Smooth muscle cell (in vitro differentiated cells): ENCODE measurements around the gene SYF2. TPM values are rescaled to one million over a fixed set of nuclear protein-coding genes. Genes with fewer than 3 reads are reported as not detected.

ENCODE experiments used
- DNase-seq: peaks from one replicate; lab custom pipeline; 2025; ENCODE audit not compliant: unreplicated experiment; lab: John Stamatoyannopoulos, UW
- H2AFZ ChIP-seq: fragments of 200-600 bp; sonication (generic); 2 replicates; pipeline ENCODE4 v1.6.0; 2016; ENCODE audit warnings: antibody characterized with exemption, low read depth, mild to moderate bottlenecking
- H3F3A ChIP-seq: fragments of 200-600 bp; sonication (generic); 2 replicates; pipeline ENCODE4 v1.6.0; 2017; ENCODE audit warnings: antibody characterized with exemption, low read depth
- H3K27ac ChIP-seq: fragments of 200-600 bp; sonication (generic); 2 replicates; pipeline ENCODE4 v1.5.1; 2016; ENCODE audit warnings: low read depth, mild to moderate bottlenecking
- H3K27me3 ChIP-seq: fragments of 200-600 bp; sonication (generic); 2 replicates; pipeline ENCODE4 v1.6.1; 2016; ENCODE audit warnings: low read depth, mild to moderate bottlenecking
- H3K36me3 ChIP-seq: fragments of 200-600 bp; sonication (generic); 2 replicates; pipeline ENCODE4 v1.5.1; 2016; ENCODE audit warnings: low read depth
- H3K4me1 ChIP-seq: fragments of 200-600 bp; sonication (generic); 2 replicates; pipeline ENCODE4 v1.5.1; 2016; ENCODE audit warnings: low read depth
- H3K4me2 ChIP-seq: fragments of 200-600 bp; sonication (generic); 2 replicates; pipeline ENCODE4 v1.6.0; 2016; ENCODE audit warnings: mild to moderate bottlenecking
- H3K4me3 ChIP-seq: fragments of 200-600 bp; sonication (generic); 2 replicates; pipeline ENCODE4 v1.5.1; 2016; ENCODE audit warnings: mild to moderate bottlenecking
- H3K79me2 ChIP-seq: fragments of 200-600 bp; sonication (generic); 2 replicates; pipeline ENCODE4 v1.6.0; 2016; ENCODE audit warnings: low read depth, mild to moderate bottlenecking
- H3K9ac ChIP-seq: fragments of 200-600 bp; sonication (generic); 2 replicates; pipeline ENCODE4 v1.6.0; 2016; ENCODE audit warnings: low read depth
- H3K9me3 ChIP-seq: fragments of 200-600 bp; sonication (generic); replicated peaks from 2 replicates; pipeline ENCODE4 v1.5.1; 2016; ENCODE audit warnings: low read depth
- H4K20me1 ChIP-seq: fragments of 200-600 bp; sonication (generic); 2 replicates; pipeline ENCODE4 v1.6.0; 2016; ENCODE audit warnings: low read depth
- CTCF ChIP-seq: fragments of 200-600 bp; sonication (generic); IDR thresholded peaks from 2 replicates; pipeline ENCODE4 v1.5.1; 2017; ENCODE audit warnings: borderline replicate concordance, mild to moderate bottlenecking, antibody characterized with exemption; ENCODE audit not compliant: insufficient read depth, poor library complexity, severe bottlenecking
- WGBS: methylation state at CpG from one replicate; pipeline ENCODE4 v1.1.7; 2016; ENCODE audit warnings: low lambda C conversion rate; 5-methylcytosine and 5-hydroxymethylcytosine counted together
- polyA plus RNA-seq: library from polyadenylated mRNA; unstranded; fragments of >200 nt; fragmentation: Nextera tagmentation; extraction: Ambion mirVana; gene quantifications from 2 replicates; pipeline ENCODE4 v1.2.1, GENCODE V29; 2016
- total RNA-seq: library from RNA; depleted of rRNA; stranded (reverse); fragments of >200 nt; gene quantifications from 2 replicates; pipeline ENCODE4 v1.2.3, GENCODE V29; 2014

Gene SYF2
- total and polyA plus RNA-seq, 2 experiments from 2014 or later = 28.1 to 61.1 TPM

DNA sequence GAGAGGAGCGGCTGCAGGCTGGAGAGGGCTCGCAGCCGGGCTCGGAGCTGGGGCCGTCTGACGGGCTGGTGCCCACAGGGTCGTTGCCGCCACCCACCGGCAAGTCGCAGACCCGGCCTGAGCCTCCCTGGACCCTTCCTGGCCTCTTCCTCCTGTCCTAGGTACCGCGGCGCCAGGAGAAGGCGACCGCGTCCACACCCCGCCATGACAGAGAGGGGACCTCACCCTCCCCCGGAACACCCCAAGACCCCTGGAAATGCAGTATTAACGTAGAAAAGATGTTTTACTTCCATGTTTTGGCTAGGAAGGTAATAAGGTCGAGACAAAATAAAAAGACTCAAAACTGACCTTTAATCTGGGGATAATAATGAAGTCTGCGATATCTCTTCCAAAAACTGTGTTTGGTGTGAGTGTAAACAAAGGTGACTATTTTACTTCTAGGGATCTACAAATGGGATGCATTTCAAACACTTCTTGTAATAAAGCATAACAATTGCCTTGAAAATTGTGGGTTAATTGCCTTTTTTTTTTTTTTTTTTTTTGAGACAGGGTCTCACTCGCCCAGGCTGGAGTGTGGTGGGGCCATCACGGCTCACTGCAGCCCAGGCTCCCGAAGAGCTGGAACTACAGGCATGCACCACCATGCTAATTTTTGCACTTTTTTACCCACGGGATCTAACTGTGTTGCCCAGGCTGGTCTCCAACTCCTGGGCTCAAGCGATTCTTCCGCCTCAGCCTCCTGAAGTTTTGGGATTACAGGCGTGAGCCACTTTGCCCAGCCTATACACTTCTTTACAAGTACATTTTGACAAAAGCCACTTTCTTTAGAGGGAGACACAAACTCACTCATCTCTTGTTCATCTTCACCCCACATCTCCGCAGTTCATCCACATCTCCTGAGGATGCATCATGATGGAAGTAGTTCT, 15.8 kb upstream of the SYF2 start:
- Histone ChIP-seq H4K20me1 (peaks cover 38% of the 10 kb centered on the region), H3K4me1 (peaks cover 8% of the 10 kb centered on the region), H3K9ac (peak overlapping the region; percentile 99), H3K4me2 (peak overlapping the region; percentile 93), H3K27me3 (no peaks in the 10 kb centered on the region), H3K36me3 (peaks cover 19% of the 10 kb centered on the region), H3K4me3 (peak overlapping the region; percentile 96), H3K27ac (peak overlapping the region; percentile 99), H2AFZ (peak overlapping the region; percentile 90), H3F3A (peaks cover 21% of the 10 kb centered on the region), H3K9me3 (no peaks in the 10 kb centered on the region), H3K79me2 (peaks cover 39% of the 10 kb centered on the region)
- no peak for TF ChIP-seq CTCF
- WGBS = 30% methylated on average over 25 of the region's 30 CpGs
- DNase-seq = no peak

DNA sequence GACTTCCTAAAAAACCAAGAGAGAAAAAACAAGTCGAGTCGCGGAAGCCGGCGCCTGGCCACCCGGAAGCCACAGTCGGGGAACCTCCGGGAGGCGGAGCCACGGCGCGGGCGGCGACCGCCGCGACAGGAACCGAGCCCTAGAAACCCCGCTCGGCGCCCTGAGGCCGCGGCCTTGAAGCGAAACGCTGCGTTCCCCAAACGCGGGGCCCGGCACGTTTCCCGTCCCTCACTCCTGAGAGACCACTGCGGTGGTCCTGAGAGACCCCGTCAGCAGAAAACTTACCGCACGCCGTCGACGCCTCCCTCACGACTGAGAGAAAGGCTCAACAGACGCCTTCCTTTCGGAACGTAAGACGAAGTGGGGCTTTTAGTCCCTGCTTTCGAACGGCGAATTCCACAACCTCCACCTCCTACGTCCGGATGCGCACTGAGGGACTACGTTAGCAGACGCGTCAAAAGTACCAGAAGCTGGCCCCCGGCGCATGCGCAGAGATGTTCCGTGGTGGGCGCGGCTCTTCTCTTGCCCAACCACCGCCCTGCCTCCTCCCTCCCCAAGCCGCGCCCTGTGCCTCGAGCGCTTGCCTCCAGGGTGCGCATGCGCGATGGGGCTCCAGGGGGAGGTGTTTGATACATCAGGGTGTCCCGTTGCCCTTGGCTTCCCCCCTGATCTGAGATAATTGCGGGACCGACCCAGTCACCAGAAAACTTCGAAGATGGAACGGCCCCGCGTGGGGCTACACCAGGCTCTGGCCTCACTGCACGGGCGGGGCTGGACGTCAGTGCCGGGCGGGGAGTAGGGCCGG, 14.9 kb upstream of the SYF2 start, which contains the start of gene RSRP1:
TSS of gene RSRP1 (minus strand) at position 431 of the 805 bp plus-strand sequence. CDS start 491 bp downstream, outside the sequence.
- Histone ChIP-seq H3K9ac (peak within 1 kb of the TSS; percentile 99), H3K9me3 (no peaks in the 10 kb centered on the region), H2AFZ (peak within 1 kb of the TSS; percentile 90), H3K27me3 (no peaks in the 10 kb centered on the region), H3K79me2 (peaks cover 41% of the 10 kb centered on the region), H3K4me2 (peak within 1 kb of the TSS; percentile 93), H4K20me1 (peaks cover 45% of the 10 kb centered on the region), H3K36me3 (peaks cover 26% of the 10 kb centered on the region), H3K4me1 (peaks cover 8% of the 10 kb centered on the region), H3K27ac (peak within 1 kb of the TSS; percentile 99), H3F3A (peaks cover 27% of the 10 kb centered on the region), H3K4me3 (peak within 1 kb of the TSS; percentile 96)
- WGBS = under 1% methylated on average over 78 of the region's 79 CpGs
- no peak for TF ChIP-seq CTCF
- DNase-seq = peak; percentile 97

DNA sequence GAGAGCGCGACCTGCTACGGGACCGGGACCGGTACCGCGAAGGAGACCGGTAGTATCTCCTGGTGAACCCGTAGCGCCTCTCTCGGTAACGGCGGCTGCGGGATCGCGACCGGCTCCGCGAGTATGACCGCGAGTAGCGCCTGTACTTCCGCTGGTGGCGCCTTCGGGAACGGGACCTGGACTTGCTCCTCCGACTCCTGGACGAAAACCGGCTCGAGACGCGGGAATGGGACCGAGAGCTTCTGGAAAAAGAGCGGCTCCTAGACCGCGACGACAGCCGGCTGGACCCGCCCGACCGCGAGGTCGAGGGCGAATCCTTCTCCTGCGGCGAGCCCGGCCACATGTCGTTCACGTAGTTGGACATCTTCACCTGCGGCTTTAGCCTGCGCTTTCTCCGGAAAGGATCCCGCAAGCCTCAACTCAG, 14.3 kb upstream of the SYF2 start:
- peaks cover 8% of the 10 kb centered on the region for H3K4me1 ChIP-seq
- no peak overlapping the region for H2AFZ ChIP-seq
- WGBS = under 1% methylated on average over 53 of the region's 53 CpGs
- H3F3A ChIP-seq = peaks cover 30% of the 10 kb centered on the region
- H3K9me3 ChIP-seq = no peaks in the 10 kb centered on the region
- H3K27ac ChIP-seq = peak overlapping the region; percentile 99
- H3K4me3 ChIP-seq = peak overlapping the region; percentile 96
- H3K9ac ChIP-seq = peak overlapping the region; percentile 99
- peaks cover 28% of the 10 kb centered on the region for H3K36me3 ChIP-seq
- no peaks in the 10 kb centered on the region for H3K27me3 ChIP-seq
- peak; percentile 27 for DNase-seq
- peaks cover 42% of the 10 kb centered on the region for H3K79me2 ChIP-seq
- no peak for TF ChIP-seq CTCF
- peak overlapping the region; percentile 93 for H3K4me2 ChIP-seq
- peaks cover 51% of the 10 kb centered on the region for H4K20me1 ChIP-seq
